H1 (cell line): Measurements from ENCODE around the gene SOX6. TPM values are rescaled to one million over a fixed set of nuclear protein-coding genes. Genes with fewer than 3 reads are reported as not detected.

ENCODE experiments used
- CTCF ChIA-PET: fragments of 300-600 bp; sonication (Branson Sonifier 250); formaldehyde crosslinking; loops from one replicate; lab custom pipeline; 2021; ENCODE audit not compliant: partially characterized antibody; lab: Charles Lee
- POLR2A ChIA-PET: fragments of 300-600 bp; sonication (Branson Sonifier 250); formaldehyde crosslinking; loops from one replicate; lab custom pipeline; 2021; ENCODE audit warnings: inconsistent platforms; ENCODE audit not compliant: partially characterized antibody; lab: Charles Lee
- DNase-seq, 2 experiments: peaks; one replicate each; pipeline versions ENCODE4 v3.0.0 to v3.0.0-alpha.2; 2010 to 2022; ENCODE audit warnings: low spot score in 2 of 2, low read depth in 1 of 2, mixed read lengths in 1 of 2
- FAIRE-seq: peaks from 2 replicates; lab custom pipeline; 2011; peaks lifted over from hg19 to GRCh38; lab: Jason Lieb, UNC
- H2AFZ ChIP-seq: 2 replicates; pipeline ENCODE4 v1.8.1; 2012; ENCODE audit warnings: low read length, inconsistent platforms
- H2AK5ac ChIP-seq: 2 replicates; pipeline ENCODE4 v1.6.1; 2013; ENCODE audit warnings: low read depth, low read length
- H2BK120ac ChIP-seq: replicated peaks from 2 replicates; pipeline ENCODE3; 2013; ENCODE audit warnings: low read depth, low read length, inconsistent platforms
- H2BK12ac ChIP-seq: 2 replicates; pipeline ENCODE4 v1.6.1; 2013; ENCODE audit warnings: low read depth, low read length
- H2BK15ac ChIP-seq: 2 replicates; pipeline ENCODE4 v1.6.1; 2013; ENCODE audit warnings: low read length
- H2BK20ac ChIP-seq: 2 replicates; pipeline ENCODE4 v1.6.1; 2013; ENCODE audit warnings: low read length
- H2BK5ac ChIP-seq: 2 replicates; pipeline ENCODE4 v1.6.1; 2013; ENCODE audit warnings: low read depth, low read length
- H3K14ac ChIP-seq: 2 replicates; pipeline ENCODE4 v1.6.1; 2013; ENCODE audit warnings: inconsistent platforms; ENCODE audit not compliant: insufficient read length
- H3K18ac ChIP-seq: 2 replicates; pipeline ENCODE4 v1.6.1; 2013; ENCODE audit warnings: low read length; ENCODE audit errors: extremely low read depth
- H3K23ac ChIP-seq: 2 replicates; pipeline ENCODE4 v1.6.1; 2013; ENCODE audit warnings: inconsistent platforms; ENCODE audit not compliant: insufficient read length
- H3K23me2 ChIP-seq: 2 replicates; pipeline ENCODE4 v1.6.1; 2013; ENCODE audit warnings: low read depth, low read length
- H3K27ac ChIP-seq: 2 replicates; pipeline ENCODE4 v1.6.1; 2011; ENCODE audit warnings: low read depth, low read length, inconsistent platforms
- H3K27me3 ChIP-seq, 4 experiments: replicated peaks in 1 of 4; 1 replicate in 1 of 4; 2 replicates in 3 of 4; pipeline versions ENCODE4 v1.6.1 to v1.8.1; 2011 to 2013; ENCODE audit warnings: low read length in 3 of 4, mild to moderate bottlenecking in 3 of 4, inconsistent platforms in 2 of 4, mixed read lengths in 2 of 4, moderate library complexity in 1 of 4; ENCODE audit not compliant: control insufficient read depth in 3 of 4, insufficient read depth in 3 of 4; ENCODE audit errors: extremely low read depth in 1 of 4
- H3K36me3 ChIP-seq, 4 experiments: 2 replicates each; pipeline versions ENCODE4 v1.6.1 to v1.8.1; 2011 to 2013; ENCODE audit warnings: mild to moderate bottlenecking in 4 of 4, low read length in 3 of 4, moderate library complexity in 2 of 4, control low read depth in 1 of 4, inconsistent platforms in 1 of 4; ENCODE audit not compliant: insufficient read depth in 4 of 4, control insufficient read depth in 2 of 4
- H3K4ac ChIP-seq: replicated peaks from 2 replicates; pipeline ENCODE3; 2013; ENCODE audit warnings: low read length, low read depth, mixed read lengths, inconsistent platforms; ENCODE audit not compliant: insufficient read length
- H3K4me1 ChIP-seq, 4 experiments: replicated peaks in 1 of 4; 1 replicate in 1 of 4; 2 replicates in 3 of 4; pipeline versions ENCODE4 v1.6.1 to v1.8.1; 2011 to 2013; ENCODE audit warnings: low read length in 3 of 4, inconsistent platforms in 2 of 4, mixed read lengths in 1 of 4; ENCODE audit not compliant: insufficient read depth in 4 of 4, control insufficient read depth in 3 of 4
- H3K4me2 ChIP-seq, 2 experiments: 2 replicates each; pipeline versions ENCODE4 v1.6.1 to v1.8.1; 2011 to 2013; ENCODE audit warnings: low read depth in 2 of 2, low read length in 2 of 2, control low read depth in 1 of 2, inconsistent platforms in 1 of 2, mild to moderate bottlenecking in 1 of 2; ENCODE audit not compliant: insufficient read depth in 1 of 2
- H3K4me3 ChIP-seq, 4 experiments: fragments of 200-600, 300-600 bp in 1 of 4; sonication (generic), shearing (Covaris generic), sonication (Bioruptor Twin) in 1 of 4; 2 replicates each; pipeline versions ENCODE4 v1.5.1 to v1.8.1; 2011 to 2016; ENCODE audit warnings: low read length in 4 of 4, low read depth in 3 of 4, control low read depth in 2 of 4, inconsistent platforms in 2 of 4, mild to moderate bottlenecking in 2 of 4, mixed read lengths in 1 of 4, moderate library complexity in 1 of 4; ENCODE audit not compliant: insufficient read depth in 2 of 4; ENCODE audit errors: extremely low read depth in 1 of 4
- H3K56ac ChIP-seq: replicated peaks from 2 replicates; pipeline ENCODE3; 2013; ENCODE audit warnings: low read depth, mild to moderate bottlenecking, mixed read lengths, low read length, inconsistent platforms; ENCODE audit not compliant: insufficient read length
- H3K79me1 ChIP-seq: 2 replicates; pipeline ENCODE4 v1.6.1; 2013; ENCODE audit warnings: low read depth, low read length, control low read depth
- H3K79me2 ChIP-seq, 2 experiments: 2 replicates each; pipeline versions ENCODE4 v1.6.1 to v1.8.1; 2012 to 2013; ENCODE audit warnings: low read length in 2 of 2, mild to moderate bottlenecking in 2 of 2, inconsistent platforms in 1 of 2; ENCODE audit not compliant: insufficient read depth in 2 of 2, control insufficient read depth in 1 of 2
- H3K9ac ChIP-seq, 4 experiments: replicated peaks in 1 of 4; 1 replicate in 1 of 4; 2 replicates in 3 of 4; pipeline versions ENCODE4 v1.6.1 to v1.8.1; 2011 to 2013; ENCODE audit warnings: low read depth in 3 of 4, low read length in 3 of 4, control low read depth in 2 of 4, mild to moderate bottlenecking in 2 of 4, moderate library complexity in 2 of 4, inconsistent platforms in 1 of 4; ENCODE audit errors: extremely low read depth in 1 of 4
- H3K9me3 ChIP-seq, 2 experiments: 2 replicates each; pipeline versions ENCODE4 v1.6.1 to v1.8.1; 2012 to 2013; ENCODE audit warnings: mild to moderate bottlenecking in 2 of 2, moderate library complexity in 2 of 2, control low read depth in 1 of 2, inconsistent platforms in 1 of 2, low read depth in 1 of 2, low read length in 1 of 2, mixed read lengths in 1 of 2; ENCODE audit not compliant: insufficient read depth in 2 of 2
- H4K20me1 ChIP-seq, 2 experiments: replicated peaks in 1 of 2; 2 replicates each; pipeline versions ENCODE3 to v1.8.1; 2011 to 2013; ENCODE audit warnings: inconsistent platforms in 2 of 2, low read length in 2 of 2, mild to moderate bottlenecking in 1 of 2; ENCODE audit not compliant: insufficient read depth in 2 of 2, control insufficient read depth in 1 of 2
- H4K5ac ChIP-seq: 2 replicates; pipeline ENCODE4 v1.6.1; 2013; ENCODE audit warnings: low read length, low read depth, mixed read lengths, inconsistent platforms; ENCODE audit not compliant: insufficient read length
- H4K8ac ChIP-seq: 2 replicates; pipeline ENCODE4 v1.8.0; 2013; ENCODE audit warnings: mild to moderate bottlenecking, moderate library complexity, low read length, inconsistent platforms; ENCODE audit not compliant: insufficient read depth; ENCODE audit errors: extremely low read depth
- H4K91ac ChIP-seq: replicated peaks from 2 replicates; pipeline ENCODE3; 2013; ENCODE audit warnings: low read length, mixed read lengths, inconsistent platforms; ENCODE audit not compliant: insufficient read length
- CBX8 ChIP-seq: fragments of 300-800, 300-1000 bp; sonication (generic); IDR thresholded peaks from 2 replicates; pipeline ENCODE4 v1.7.1; 2016; ENCODE audit warnings: low read depth, low read length, borderline replicate concordance
- CHD1 ChIP-seq: IDR thresholded peaks from 2 replicates; pipeline ENCODE4 v1.6.1; 2012; ENCODE audit warnings: low read depth, low read length, improper control_type of control experiment
- EZH2 ChIP-seq: fragments of 200-600 bp; sonication (generic); IDR thresholded peaks from 2 replicates; pipeline ENCODE4 v1.7.1; 2012; ENCODE audit warnings: low read depth, mild to moderate bottlenecking, moderate library complexity, low read length, inconsistent platforms; ENCODE audit not compliant: severe bottlenecking
- JUN ChIP-seq: IDR thresholded peaks from 2 replicates; pipeline ENCODE4 v1.6.1; 2011; ENCODE audit warnings: low read depth, mild to moderate bottlenecking, improper control_type of control experiment, low read length
- JUND ChIP-seq: IDR thresholded peaks from 2 replicates; pipeline ENCODE4 v1.6.1; 2011; ENCODE audit warnings: mild to moderate bottlenecking, improper control_type of control experiment, low read length
- KDM1A ChIP-seq: fragments of 200-600, 300-600 bp; sonication (generic); IDR thresholded peaks from 2 replicates; pipeline ENCODE4 v1.7.1; 2016; ENCODE audit warnings: mild to moderate bottlenecking, low read length, borderline replicate concordance
- KDM5A ChIP-seq: fragments of 200-600 bp; IDR thresholded peaks from 2 replicates; pipeline ENCODE4 v1.7.1; 2012; ENCODE audit warnings: mild to moderate bottlenecking, low read length, inconsistent platforms, mixed read lengths
- POLR2A ChIP-seq, 2 experiments: IDR thresholded peaks; 1 replicate in 1 of 2; 2 replicates in 1 of 2; pipeline ENCODE4 v1.6.1; 2011; ENCODE audit warnings: low read depth in 2 of 2, low read length in 2 of 2, mild to moderate bottlenecking in 2 of 2; ENCODE audit errors: control extremely low read depth in 1 of 2
- RBBP5 ChIP-seq: IDR thresholded peaks from 2 replicates; pipeline ENCODE4 v1.7.1; 2012; ENCODE audit warnings: low read depth, mild to moderate bottlenecking, inconsistent platforms, low read length, moderate library complexity, borderline replicate concordance
- SAP30 ChIP-seq: fragments of 300-600 bp; sonication (generic); IDR thresholded peaks from 2 replicates; pipeline ENCODE4 v1.7.1; 2012; ENCODE audit warnings: low read length, moderate library complexity, mild to moderate bottlenecking, inconsistent platforms; ENCODE audit not compliant: insufficient read depth, insufficient replicate concordance
- SUZ12 ChIP-seq: fragments of 200-600 bp; sonication (generic); IDR thresholded peaks from 2 replicates; pipeline ENCODE4 v1.6.1; 2012; ENCODE audit warnings: mild to moderate bottlenecking, inconsistent platforms, low read length, moderate library complexity, mixed read lengths
- TAF1 ChIP-seq: IDR thresholded peaks from 2 replicates; pipeline ENCODE4 v1.6.1; 2011; ENCODE audit warnings: mild to moderate bottlenecking, low read depth, low read length
- YY1 ChIP-seq: IDR thresholded peaks from 2 replicates; pipeline ENCODE4 v1.6.1; 2011; ENCODE audit warnings: low read depth, mild to moderate bottlenecking, low read length
- WGBS, 2 experiments: shearing (Covaris generic) in 1 of 2; methylation state at CpG; one replicate each; pipeline versions ENCODE4 v1.1.6 to v1.1.7; 2013 to 2015; ENCODE audit warnings: low lambda C conversion rate in 2 of 2, mixed read lengths in 2 of 2, inconsistent platforms in 1 of 2, low coverage in 1 of 2, missing lambda C conversion rate in 1 of 2; ENCODE audit not compliant: insufficient replicate concordance in 2 of 2, insufficient coverage in 1 of 2, insufficient read length in 1 of 2; ENCODE audit errors: extremely low coverage in 1 of 2, missing lambda C conversion rate in 1 of 2; 5-methylcytosine and 5-hydroxymethylcytosine counted together
- polyA plus RNA-seq, 7 experiments: library from polyadenylated mRNA; depleted of rRNA in 3 of 7; stranded (reverse) in 5 of 7; unstranded in 2 of 7; fragments of >200 nt in 5 of 7; fragments of 200-250 nt in 2 of 7; gene quantifications; 1 replicate in 5 of 7; 2 replicates in 1 of 7; 4 replicates in 1 of 7; pipeline versions ENCODE4 v1.2.1 to v1.2.3, GENCODE V29; 2011 to 2013; ENCODE audit warnings: missing spikeins in 2 of 7, mixed read lengths in 2 of 7
- total RNA-seq: library from RNA; stranded (reverse); fragmentation: NEBNext Ultra II Directional; extraction: Animal tissue kit (Norgen Biotek cat#: 25700); gene quantifications from 2 replicates; pipeline ENCODE4 v1.2.1, GENCODE V29; 2021
- TF ChIP-seq, protein P1 (sequence below): IDR thresholded peaks from 2 replicates; pipeline ENCODE4 v1.6.1; 2011; ENCODE audit warnings: low read depth, mild to moderate bottlenecking, low read length; ENCODE audit not compliant: insufficient read depth

The SOX6 gene
- total and polyA plus RNA-seq, 2 of the 8 experiments (the other 6 are each of a cell fraction or from before 2014, with no cell fraction given): 0.09 TPM; not detected in 1

DNA sequence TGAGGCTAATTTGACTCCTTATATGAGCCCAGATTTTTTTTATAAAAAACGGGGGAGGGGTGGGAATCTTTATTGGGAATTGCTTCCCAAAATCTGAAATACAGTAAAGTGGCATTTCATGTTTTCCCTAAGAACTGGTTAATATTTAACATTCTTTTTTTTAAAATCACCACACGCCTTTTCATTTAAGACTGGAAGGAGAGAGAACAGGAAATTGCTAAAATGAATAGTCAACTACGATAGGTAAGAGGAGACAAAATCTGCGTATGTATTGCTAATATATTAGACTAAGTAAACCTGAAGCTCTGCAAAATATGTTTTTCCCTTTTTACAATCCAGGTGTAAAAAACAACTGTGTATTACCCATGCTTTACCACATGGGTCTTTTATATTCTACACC, 57.0 kb downstream of the SOX6 start:
- POLR2A ChIA-PET: no interaction called here
- Histone ChIP-seq H3K79me1 (no peaks in the 10 kb centered on the region), H2BK15ac (no peak overlapping the region), H2BK20ac (no peak overlapping the region), H3K9ac (no peak overlapping the region), H2BK5ac (no peak overlapping the region), H3K27ac (no peak overlapping the region), H3K4me1 (no peaks in the 10 kb centered on the region), H3K4me2 (no peak overlapping the region), H2BK120ac (no peak overlapping the region), H2AFZ (no peak overlapping the region), H3K23ac (no peak overlapping the region), H4K20me1 (no peaks in the 10 kb centered on the region), H3K23me2 (peaks cover 2% of the 10 kb centered on the region; the same call in 1 of the 2 replicates), H2AK5ac (no peak overlapping the region), H4K5ac (no peak overlapping the region), H4K91ac (no peak overlapping the region), H3K18ac (no peak overlapping the region), H3K56ac (no peak overlapping the region), H3K27me3 (no peaks in the 10 kb centered on the region), H2BK12ac (no peak overlapping the region), H3K79me2 (no peaks in the 10 kb centered on the region), H3K9me3 (no peaks in the 10 kb centered on the region), H3K4ac (no peak overlapping the region), H3K4me3 (no peak overlapping the region), H3K36me3 (no peaks in the 10 kb centered on the region), H4K8ac (no peak overlapping the region), H3K14ac (no peak overlapping the region)
- 80% methylated on average over 4 of the region's 4 CpGs; no CpG with 5 or more reads in 1 of the 2 experiments for WGBS, 2 experiments
- DNase-seq (no peak), FAIRE-seq (no peak)
- TF ChIP-seq RBBP5 (no peak), POLR2A (IDR thresholded peaks at IDR 0.05; ENCODE audit: control extremely low read depth in 1 of 2, low read depth in 2 of 2, low read length in 2 of 2) (no peak), KDM5A (no peak), KDM1A (no peak), CHD1 (no peak), TAF1 (no peak), EZH2 (no peak), JUN (no peak), YY1 (no peak), SUZ12 (no peak), JUND (no peak), SAP30 (no peak), CBX8 (no peak)
- TF ChIP-seq, protein P1, sequence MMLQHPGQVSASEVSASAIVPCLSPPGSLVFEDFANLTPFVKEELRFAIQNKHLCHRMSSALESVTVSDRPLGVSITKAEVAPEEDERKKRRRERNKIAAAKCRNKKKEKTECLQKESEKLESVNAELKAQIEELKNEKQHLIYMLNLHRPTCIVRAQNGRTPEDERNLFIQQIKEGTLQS: no peak
- CTCF ChIA-PET: interaction anchor here (1.2 kb wide), 1 partner anchor 13 kb away, joined by 4 read pairs; no protein-coding TSS in a partner anchor
